Measurements from ENCODE around the gene MOXD1. TPM values are rescaled to one million over a fixed set of nuclear protein-coding genes. Genes with fewer than 3 reads are reported as not detected.

Gene MOXD1
- total and polyA plus RNA-seq, 4 donors: 4.5 to 37.5 (median 17.7) TPM

GRCh38 chr6:132268209-132268608, 133.1 kb downstream of the MOXD1 start:
- ATAC-seq (ENCODE audit: insufficient read depth, low FRiP score): no peak

GRCh38 chr6:132265451-132266097, 135.7 kb downstream of the MOXD1 start:
- no peak overlapping the region for H3K9ac ChIP-seq (ENCODE audit: insufficient read depth in 1 of 2, low read length in 2 of 2)

More at GRCh38 chr6:132268209-132268608, 133.1 kb downstream of the MOXD1 start:
- H3K27me3 ChIP-seq (ENCODE audit: control insufficient read depth in 3 of 3, insufficient read depth in 3 of 3, low read length in 2 of 3): no peaks in the 10 kb centered on the region
- no peak overlapping the region for H3K9ac ChIP-seq (ENCODE audit: insufficient read depth in 1 of 2, low read length in 2 of 2)
- no peak for DNase-seq
- TF ChIP-seq, protein P1, sequence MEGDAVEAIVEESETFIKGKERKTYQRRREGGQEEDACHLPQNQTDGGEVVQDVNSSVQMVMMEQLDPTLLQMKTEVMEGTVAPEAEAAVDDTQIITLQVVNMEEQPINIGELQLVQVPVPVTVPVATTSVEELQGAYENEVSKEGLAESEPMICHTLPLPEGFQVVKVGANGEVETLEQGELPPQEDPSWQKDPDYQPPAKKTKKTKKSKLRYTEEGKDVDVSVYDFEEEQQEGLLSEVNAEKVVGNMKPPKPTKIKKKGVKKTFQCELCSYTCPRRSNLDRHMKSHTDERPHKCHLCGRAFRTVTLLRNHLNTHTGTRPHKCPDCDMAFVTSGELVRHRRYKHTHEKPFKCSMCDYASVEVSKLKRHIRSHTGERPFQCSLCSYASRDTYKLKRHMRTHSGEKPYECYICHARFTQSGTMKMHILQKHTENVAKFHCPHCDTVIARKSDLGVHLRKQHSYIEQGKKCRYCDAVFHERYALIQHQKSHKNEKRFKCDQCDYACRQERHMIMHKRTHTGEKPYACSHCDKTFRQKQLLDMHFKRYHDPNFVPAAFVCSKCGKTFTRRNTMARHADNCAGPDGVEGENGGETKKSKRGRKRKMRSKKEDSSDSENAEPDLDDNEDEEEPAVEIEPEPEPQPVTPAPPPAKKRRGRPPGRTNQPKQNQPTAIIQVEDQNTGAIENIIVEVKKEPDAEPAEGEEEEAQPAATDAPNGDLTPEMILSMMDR (IDR thresholded peaks at IDR 0.05; ENCODE audit: control extremely low read depth, extremely low read depth): no peak
- H3K27ac ChIP-seq (ENCODE audit: low read depth in 1 of 2, low read length in 1 of 2): no peak overlapping the region
- 71 to 79% methylated on average over 2 of the region's 2 CpGs for WGBS, 2 donors
- no peaks in the 10 kb centered on the region for H3K36me3 ChIP-seq (ENCODE audit: control insufficient read depth in 4 of 4, insufficient read depth in 4 of 4, low read length in 4 of 4)
- no peaks in the 10 kb centered on the region for H3K9me3 ChIP-seq (ENCODE audit: control insufficient read depth in 4 of 4, insufficient read depth in 3 of 4, low read length in 3 of 4)
- H3K4me1 ChIP-seq (ENCODE audit: control insufficient read depth in 5 of 5, insufficient read depth in 5 of 5, low read length in 5 of 5): no peaks in the 10 kb centered on the region
- no peak overlapping the region for H3K4me3 ChIP-seq

DNA sequence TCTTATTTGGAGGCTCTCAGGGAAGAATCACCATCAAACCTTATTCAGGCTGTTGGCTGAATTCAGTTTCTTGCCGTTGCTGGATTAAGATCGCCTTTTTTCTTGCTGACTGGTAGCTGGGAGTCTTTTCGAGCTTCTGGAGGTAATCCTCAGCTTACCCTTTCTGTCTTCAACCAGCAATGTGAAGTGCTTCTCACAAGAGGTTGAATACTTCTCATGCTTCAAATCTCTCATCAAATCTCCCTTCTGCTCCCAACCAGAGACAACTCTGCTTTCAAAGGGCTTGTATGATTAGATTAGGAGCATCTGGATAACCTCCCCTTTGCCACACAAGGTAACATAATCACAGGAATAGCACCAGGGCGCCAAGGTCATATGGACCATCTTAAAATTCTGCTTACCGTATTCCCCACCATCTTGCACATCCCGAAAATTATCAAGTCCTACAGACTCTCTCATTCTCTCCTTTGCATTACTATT, 137.2 kb downstream of the MOXD1 start:
- no peak for ATAC-seq (ENCODE audit: insufficient read depth, low FRiP score)
- TF ChIP-seq, protein P1 (IDR thresholded peaks at IDR 0.05; ENCODE audit: control extremely low read depth, extremely low read depth): no peak
- no peak overlapping the region for H3K9ac ChIP-seq (ENCODE audit: insufficient read depth in 1 of 2, low read length in 2 of 2)
- DNase-seq: no peak
- no peaks in the 10 kb centered on the region for H3K9me3 ChIP-seq (ENCODE audit: control insufficient read depth in 4 of 4, insufficient read depth in 3 of 4, low read length in 3 of 4)
- no peaks in the 10 kb centered on the region for H3K4me1 ChIP-seq (ENCODE audit: control insufficient read depth in 5 of 5, insufficient read depth in 5 of 5, low read length in 5 of 5)
- no peaks in the 10 kb centered on the region for H3K36me3 ChIP-seq (ENCODE audit: control insufficient read depth in 4 of 4, insufficient read depth in 4 of 4, low read length in 4 of 4)
- 90 to 91% methylated on average over 6 of the region's 6 CpGs for WGBS, 2 donors
- no peaks in the 10 kb centered on the region for H3K27me3 ChIP-seq (ENCODE audit: control insufficient read depth in 3 of 3, insufficient read depth in 3 of 3, low read length in 2 of 3)
- H3K27ac ChIP-seq (ENCODE audit: low read depth in 1 of 2, low read length in 1 of 2): no peak overlapping the region
- H3K4me3 ChIP-seq: no peak overlapping the region

More at GRCh38 chr6:132265451-132266097, 135.7 kb downstream of the MOXD1 start:
- ATAC-seq (ENCODE audit: insufficient read depth, low FRiP score): no peak
- Histone ChIP-seq H3K27me3 (ENCODE audit: control insufficient read depth in 3 of 3, insufficient read depth in 3 of 3, low read length in 2 of 3) (no peaks in the 10 kb centered on the region), H3K4me1 (ENCODE audit: control insufficient read depth in 5 of 5, insufficient read depth in 5 of 5, low read length in 5 of 5) (no peaks in the 10 kb centered on the region), H3K36me3 (ENCODE audit: control insufficient read depth in 4 of 4, insufficient read depth in 4 of 4, low read length in 4 of 4) (no peaks in the 10 kb centered on the region), H3K27ac (ENCODE audit: low read depth in 1 of 2, low read length in 1 of 2) (no peak overlapping the region), H3K4me3 (no peak overlapping the region), H3K9me3 (ENCODE audit: control insufficient read depth in 4 of 4, insufficient read depth in 3 of 4, low read length in 3 of 4) (no peaks in the 10 kb centered on the region)
- DNase-seq: no peak
- TF ChIP-seq, protein P1 (IDR thresholded peaks at IDR 0.05; ENCODE audit: control extremely low read depth, extremely low read depth): no peak

DNA sequence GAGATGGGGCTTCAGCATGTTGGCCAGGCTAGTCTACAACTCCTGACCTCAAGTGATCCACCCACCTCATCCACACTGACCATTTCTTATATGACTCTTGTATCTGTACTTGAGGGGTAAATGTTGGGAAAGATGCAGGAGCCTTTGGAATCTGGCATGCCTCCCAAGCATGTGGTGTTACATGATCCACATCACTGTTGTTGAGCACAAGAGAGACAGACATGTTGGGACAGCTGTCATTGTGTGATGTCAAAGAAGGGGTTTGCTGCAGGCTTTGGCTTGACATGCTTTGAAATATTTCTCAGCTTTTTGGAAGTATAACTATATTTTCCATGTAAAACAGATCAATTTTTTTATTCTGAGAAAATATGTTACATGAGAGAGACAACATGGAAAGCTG, 139.9 kb downstream of the MOXD1 start:
- H3K27me3 ChIP-seq (ENCODE audit: control insufficient read depth in 3 of 3, insufficient read depth in 3 of 3, low read length in 2 of 3): no peaks in the 10 kb centered on the region
- no peak for DNase-seq
- no peak for ATAC-seq (ENCODE audit: insufficient read depth, low FRiP score)
- H3K36me3 ChIP-seq (ENCODE audit: control insufficient read depth in 4 of 4, insufficient read depth in 4 of 4, low read length in 4 of 4): no peaks in the 10 kb centered on the region
- H3K4me1 ChIP-seq (ENCODE audit: control insufficient read depth in 5 of 5, insufficient read depth in 5 of 5, low read length in 5 of 5): no peaks in the 10 kb centered on the region
- H3K9ac ChIP-seq (ENCODE audit: insufficient read depth in 1 of 2, low read length in 2 of 2): no peak overlapping the region
- TF ChIP-seq, protein P1 (IDR thresholded peaks at IDR 0.05; ENCODE audit: control extremely low read depth, extremely low read depth): no peak
- H3K27ac ChIP-seq (ENCODE audit: low read depth in 1 of 2, low read length in 1 of 2): no peak overlapping the region
- no peak overlapping the region for H3K4me3 ChIP-seq
- H3K9me3 ChIP-seq (ENCODE audit: control insufficient read depth in 4 of 4, insufficient read depth in 3 of 4, low read length in 3 of 4): no peaks in the 10 kb centered on the region

Measured in lung (tissue), 12 donors.